Measurements from ENCODE around the gene SLC17A3. TPM values are rescaled to one million over a fixed set of nuclear protein-coding genes. Genes with fewer than 3 reads are reported as not detected.

Gene SLC17A3
- total and polyA plus RNA-seq, 2 experiments from 2014 or later = not detected

GRCh38 chr6:25895771-25896170, 21.7 kb upstream of the SLC17A3 start:
- H3K27me3 ChIP-seq (ENCODE audit: insufficient read depth) = no peaks in the 10 kb centered on the region
- no peak for DNase-seq (ENCODE audit: low spot score)
- H4K20me1 ChIP-seq (replicated peaks; ENCODE audit: insufficient read depth) = no peaks in the 10 kb centered on the region
- Mint-ChIP-seq H3K4me1 (peaks cover 20% of the 10 kb centered on the region), H3K27me3 (ENCODE audit: insufficient read depth, low read depth, poor library complexity) (no peaks in the 10 kb centered on the region), H3K27ac (no peak overlapping the region), H3K36me3 (ENCODE audit: low read depth) (no peaks in the 10 kb centered on the region), H3K9me3 (no peaks in the 10 kb centered on the region), H3K4me3 (no peak overlapping the region)
- no peak for ATAC-seq
- TF ChIP-seq NANOG (IDR thresholded peaks at IDR 0.05; ENCODE audit: borderline replicate concordance) (no peak), EZH2 (IDR thresholded peaks at IDR 0.05; ENCODE audit: low read depth, unreplicated experiment) (no peak), CREB1 (CRISPR knock-in tag; IDR thresholded peaks at IDR 0.05; ENCODE audit: low read depth) (no peak), ZNF462 (CRISPR knock-in tag; IDR thresholded peaks at IDR 0.05) (no peak), POLR2AphosphoS5 (IDR thresholded peaks at IDR 0.05; ENCODE audit: low read depth) (no peak), ZNF114 (CRISPR knock-in tag; IDR thresholded peaks at IDR 0.05) (no peak), ETS1 (IDR thresholded peaks at IDR 0.05) (no peak)
- TF ChIP-seq, protein P1, sequence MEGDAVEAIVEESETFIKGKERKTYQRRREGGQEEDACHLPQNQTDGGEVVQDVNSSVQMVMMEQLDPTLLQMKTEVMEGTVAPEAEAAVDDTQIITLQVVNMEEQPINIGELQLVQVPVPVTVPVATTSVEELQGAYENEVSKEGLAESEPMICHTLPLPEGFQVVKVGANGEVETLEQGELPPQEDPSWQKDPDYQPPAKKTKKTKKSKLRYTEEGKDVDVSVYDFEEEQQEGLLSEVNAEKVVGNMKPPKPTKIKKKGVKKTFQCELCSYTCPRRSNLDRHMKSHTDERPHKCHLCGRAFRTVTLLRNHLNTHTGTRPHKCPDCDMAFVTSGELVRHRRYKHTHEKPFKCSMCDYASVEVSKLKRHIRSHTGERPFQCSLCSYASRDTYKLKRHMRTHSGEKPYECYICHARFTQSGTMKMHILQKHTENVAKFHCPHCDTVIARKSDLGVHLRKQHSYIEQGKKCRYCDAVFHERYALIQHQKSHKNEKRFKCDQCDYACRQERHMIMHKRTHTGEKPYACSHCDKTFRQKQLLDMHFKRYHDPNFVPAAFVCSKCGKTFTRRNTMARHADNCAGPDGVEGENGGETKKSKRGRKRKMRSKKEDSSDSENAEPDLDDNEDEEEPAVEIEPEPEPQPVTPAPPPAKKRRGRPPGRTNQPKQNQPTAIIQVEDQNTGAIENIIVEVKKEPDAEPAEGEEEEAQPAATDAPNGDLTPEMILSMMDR (conservative IDR thresholded peaks at IDR 0.05; ENCODE audit: low read depth in 2 of 2) = no peak
- TF ChIP-seq, protein P2, sequence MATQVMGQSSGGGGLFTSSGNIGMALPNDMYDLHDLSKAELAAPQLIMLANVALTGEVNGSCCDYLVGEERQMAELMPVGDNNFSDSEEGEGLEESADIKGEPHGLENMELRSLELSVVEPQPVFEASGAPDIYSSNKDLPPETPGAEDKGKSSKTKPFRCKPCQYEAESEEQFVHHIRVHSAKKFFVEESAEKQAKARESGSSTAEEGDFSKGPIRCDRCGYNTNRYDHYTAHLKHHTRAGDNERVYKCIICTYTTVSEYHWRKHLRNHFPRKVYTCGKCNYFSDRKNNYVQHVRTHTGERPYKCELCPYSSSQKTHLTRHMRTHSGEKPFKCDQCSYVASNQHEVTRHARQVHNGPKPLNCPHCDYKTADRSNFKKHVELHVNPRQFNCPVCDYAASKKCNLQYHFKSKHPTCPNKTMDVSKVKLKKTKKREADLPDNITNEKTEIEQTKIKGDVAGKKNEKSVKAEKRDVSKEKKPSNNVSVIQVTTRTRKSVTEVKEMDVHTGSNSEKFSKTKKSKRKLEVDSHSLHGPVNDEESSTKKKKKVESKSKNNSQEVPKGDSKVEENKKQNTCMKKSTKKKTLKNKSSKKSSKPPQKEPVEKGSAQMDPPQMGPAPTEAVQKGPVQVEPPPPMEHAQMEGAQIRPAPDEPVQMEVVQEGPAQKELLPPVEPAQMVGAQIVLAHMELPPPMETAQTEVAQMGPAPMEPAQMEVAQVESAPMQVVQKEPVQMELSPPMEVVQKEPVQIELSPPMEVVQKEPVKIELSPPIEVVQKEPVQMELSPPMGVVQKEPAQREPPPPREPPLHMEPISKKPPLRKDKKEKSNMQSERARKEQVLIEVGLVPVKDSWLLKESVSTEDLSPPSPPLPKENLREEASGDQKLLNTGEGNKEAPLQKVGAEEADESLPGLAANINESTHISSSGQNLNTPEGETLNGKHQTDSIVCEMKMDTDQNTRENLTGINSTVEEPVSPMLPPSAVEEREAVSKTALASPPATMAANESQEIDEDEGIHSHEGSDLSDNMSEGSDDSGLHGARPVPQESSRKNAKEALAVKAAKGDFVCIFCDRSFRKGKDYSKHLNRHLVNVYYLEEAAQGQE (IDR thresholded peaks at IDR 0.05; ENCODE audit: unreplicated experiment) = no peak
- no peak overlapping the region for H3K27ac ChIP-seq (ENCODE audit: low read depth)
- no peaks in the 10 kb centered on the region for H3K79me2 ChIP-seq (replicated peaks; ENCODE audit: insufficient read depth)
- no peaks in the 10 kb centered on the region for H3K9me2 ChIP-seq (ENCODE audit: insufficient read depth)
- no peak overlapping the region for H3K4me3 ChIP-seq
- H3K36me3 ChIP-seq (ENCODE audit: insufficient read depth) = no peaks in the 10 kb centered on the region
- peaks cover 8% of the 10 kb centered on the region; the same call in 1 of the 2 replicates for H3K4me1 ChIP-seq (ENCODE audit: insufficient read depth)
- no peaks in the 10 kb centered on the region for H3F3A ChIP-seq (replicated peaks; ENCODE audit: low read depth)
- H3K4me2 ChIP-seq = no peak overlapping the region
- no peak overlapping the region for H2AFZ ChIP-seq
